NCI-H748 treated with DMSO at 0.1 percent for 48 hours (cell line): ENCODE results near the gene RALGDS.
"Not testable (repeated sequence)": the region's sequence is repeated elsewhere in the genome, so short reads cannot be mapped to it uniquely, and the experiment has no call there.

Experiments used
- DNase-seq: peaks from one replicate; lab custom pipeline; 2025; lab: John Stamatoyannopoulos, UW

Gene RALGDS

DNA sequence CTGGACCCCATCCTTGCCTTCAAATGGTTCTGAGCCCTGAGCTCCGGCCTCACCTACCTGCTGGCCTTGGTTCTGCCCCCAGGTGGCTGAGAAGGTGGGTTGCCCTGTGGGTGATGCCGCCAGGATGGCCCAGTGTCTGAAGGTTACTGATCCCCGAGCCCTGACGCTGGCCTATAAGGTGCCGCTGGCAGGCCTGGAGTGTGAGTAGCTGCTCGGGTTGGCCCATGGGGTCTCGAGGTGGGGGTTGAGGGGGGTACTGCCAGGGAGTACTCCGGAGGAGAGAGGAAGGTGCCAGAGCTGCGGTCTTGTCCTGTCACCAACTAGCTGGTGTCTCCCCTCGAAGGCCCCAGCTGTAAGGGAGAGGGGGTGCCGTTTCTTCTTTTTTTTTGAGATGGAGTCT lies 54.0 kb downstream of the RALGDS start:
- no peak for DNase-seq

GRCh38 chr9:133066181-133066983 lies 54.7 kb downstream of the RALGDS start:
- no peak for DNase-seq

DNA sequence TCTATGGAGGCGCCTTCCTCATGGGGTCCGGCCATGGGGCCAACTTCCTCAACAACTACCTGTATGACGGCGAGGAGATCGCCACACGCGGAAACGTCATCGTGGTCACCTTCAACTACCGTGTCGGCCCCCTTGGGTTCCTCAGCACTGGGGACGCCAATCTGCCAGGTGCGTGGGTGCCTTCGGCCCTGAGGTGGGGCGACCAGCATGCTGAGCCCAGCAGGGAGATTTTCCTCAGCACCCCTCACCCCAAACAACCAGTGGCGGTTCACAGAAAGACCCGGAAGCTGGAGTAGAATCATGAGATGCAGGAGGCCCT lies 56.0 kb downstream of the RALGDS start:
- DNase-seq = no peak

GRCh38 chr9:133064241-133065069 lies 56.6 kb downstream of the RALGDS start:
- no peak for DNase-seq

DNA sequence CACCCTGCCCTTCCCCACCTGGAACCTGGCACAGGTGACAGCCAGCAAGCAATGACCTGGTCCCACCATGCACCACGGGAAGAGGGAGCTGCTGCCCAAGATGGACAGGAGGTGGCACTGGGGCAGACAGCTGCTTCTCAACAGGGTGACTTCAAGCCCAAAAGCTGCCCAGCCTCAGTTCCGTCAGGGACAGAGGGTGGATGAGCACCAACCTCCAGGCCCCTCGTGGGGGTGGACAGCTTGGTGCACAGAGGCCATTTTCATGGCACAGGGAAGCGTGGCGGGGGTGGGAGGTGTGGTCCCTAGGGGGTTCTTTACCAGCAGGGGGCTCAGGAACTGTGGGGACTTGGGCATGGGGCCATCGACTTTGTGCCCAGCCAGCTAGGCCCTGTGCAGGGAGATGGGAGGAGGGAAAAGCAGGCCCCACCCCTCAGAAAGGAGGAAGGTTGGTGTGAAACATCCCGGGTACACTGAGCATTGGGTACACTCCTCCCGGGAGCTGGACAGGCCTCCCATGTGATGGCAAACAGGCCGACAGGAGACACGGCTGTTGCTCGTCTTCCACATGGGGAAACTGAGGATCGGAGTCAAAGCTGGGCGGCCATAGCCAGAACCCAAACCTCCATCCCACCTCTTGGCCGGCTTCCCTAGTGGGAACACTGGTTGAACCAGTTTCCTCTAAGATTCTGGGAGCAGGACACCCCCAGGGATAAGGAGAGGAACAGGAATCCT lies 57.4 kb downstream of the RALGDS start:
- DNase-seq = no peak

- DNase-seq = no peak
Observed at GRCh38 chr9:133063159-133063499, 57.9 kb downstream of the RALGDS start.

GRCh38 chr9:133062569-133062968 lies 58.5 kb downstream of the RALGDS start:
- DNase-seq = not testable (repeated sequence)

DNA sequence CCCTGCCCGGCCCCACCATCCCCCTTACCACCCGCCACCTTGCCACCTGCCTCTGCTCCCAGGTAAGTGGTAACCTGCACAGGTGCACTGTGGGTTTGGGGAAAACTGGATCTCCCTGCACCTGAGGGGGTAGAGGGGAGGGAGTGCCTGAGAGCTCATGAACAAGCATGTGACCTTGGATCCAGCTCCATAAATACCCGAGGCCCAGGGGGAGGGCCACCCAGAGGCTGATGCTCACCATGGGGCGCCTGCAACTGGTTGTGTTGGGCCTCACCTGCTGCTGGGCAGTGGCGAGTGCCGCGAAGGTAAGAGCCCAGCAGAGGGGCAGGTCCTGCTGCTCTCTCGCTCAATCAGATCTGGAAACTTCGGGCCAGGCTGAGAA lies 59.3 kb downstream of the RALGDS start, which contains the start of gene CEL:
CEL (plus strand) TSS at position 218 of the 382 bp plus-strand sequence; CDS start at position 240, 22 bp downstream.
- DNase-seq = not testable (repeated sequence)

DNA sequence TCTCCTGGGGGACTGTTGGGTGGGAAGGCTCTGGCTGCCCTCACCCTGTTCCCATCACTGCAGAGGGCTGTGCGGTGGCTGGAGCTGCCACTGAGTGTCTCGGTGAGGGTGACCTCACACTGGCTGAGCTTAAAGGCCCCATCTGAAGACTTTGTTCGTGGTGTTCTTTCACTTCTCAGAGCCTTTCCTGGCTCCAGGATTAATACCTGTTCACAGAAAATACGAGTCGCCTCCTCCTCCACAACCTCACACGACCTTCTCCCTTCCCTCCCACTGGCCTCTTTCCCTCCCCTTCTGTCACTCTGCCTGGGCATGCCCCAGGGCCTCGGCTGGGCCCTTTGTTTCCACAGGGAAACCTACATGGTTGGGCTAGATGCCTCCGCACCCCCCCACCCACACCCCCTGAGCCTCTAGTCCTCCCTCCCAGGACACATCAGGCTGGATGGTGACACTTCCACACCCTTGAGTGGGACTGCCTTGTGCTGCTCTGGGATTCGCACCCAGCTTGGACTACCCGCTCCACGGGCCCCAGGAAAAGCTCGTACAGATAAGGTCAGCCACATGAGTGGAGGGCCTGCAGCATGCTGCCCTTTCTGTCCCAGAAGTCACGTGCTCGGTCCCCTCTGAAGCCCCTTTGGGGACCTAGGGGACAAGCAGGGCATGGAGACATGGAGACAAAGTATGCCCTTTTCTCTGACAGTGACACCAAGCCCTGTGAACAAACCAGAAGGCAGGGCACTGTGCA lies 59.8 kb downstream of the RALGDS start:
- not testable (repeated sequence) for DNase-seq

GRCh38 chr9:133060417-133060841 lies 60.6 kb downstream of the RALGDS start:
- DNase-seq = no peak

DNA sequence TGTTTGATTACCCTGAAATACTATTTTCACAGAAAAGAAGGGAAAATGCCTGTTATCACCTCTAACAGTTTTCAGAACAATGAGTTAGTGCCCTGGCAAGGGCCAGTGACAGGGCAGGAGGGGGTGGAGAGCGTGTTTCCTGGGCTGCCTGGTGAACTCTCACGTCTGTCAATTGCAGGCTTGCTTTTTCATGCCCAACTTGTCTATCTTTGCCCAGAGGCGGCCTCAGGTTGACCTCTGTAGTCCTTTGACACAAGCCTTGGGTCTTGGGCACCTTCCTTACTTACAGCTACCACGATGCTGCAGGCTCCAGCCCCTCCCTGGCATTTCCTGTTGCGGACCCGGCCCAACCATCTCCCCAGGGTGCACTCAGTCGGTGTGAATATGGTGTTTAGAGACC lies 61.4 kb downstream of the RALGDS start:
- DNase-seq = no peak

DNA sequence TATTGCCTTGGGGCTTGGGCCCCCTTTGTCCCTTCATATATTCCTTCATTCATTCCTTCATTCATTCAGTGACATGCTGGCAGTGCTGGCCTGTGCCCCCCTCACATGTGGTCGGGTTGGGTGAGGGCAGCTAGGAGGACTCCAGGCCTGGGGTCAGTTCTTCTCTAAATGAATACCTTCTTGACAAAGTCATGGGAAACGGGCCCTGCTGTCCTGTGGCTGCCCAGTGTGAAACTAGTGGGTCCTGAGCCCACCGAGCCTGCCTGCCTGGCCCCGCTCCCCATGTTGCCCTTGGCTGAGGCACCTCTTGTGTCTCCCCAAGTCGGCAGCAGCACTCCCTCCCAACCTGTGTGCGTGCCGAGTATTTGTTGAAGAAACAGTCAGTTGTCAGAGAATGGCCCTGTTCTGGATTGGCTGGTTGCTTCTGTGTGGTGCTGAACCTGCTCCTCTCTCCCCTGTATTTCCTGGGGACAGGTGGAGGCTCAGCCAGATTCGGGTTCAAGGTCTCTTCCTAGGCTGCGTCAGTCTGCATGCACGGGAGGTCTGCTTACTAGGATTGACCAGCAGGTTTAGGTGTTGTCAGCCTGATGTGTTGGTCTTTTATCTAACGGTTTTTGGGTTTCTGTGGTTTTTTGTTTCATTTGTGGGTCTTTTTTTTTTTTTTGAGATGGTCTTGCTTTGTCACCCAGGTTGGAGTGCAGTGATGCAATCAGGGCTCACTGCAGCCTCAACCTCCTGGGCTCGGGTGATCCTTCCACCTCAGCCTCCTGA lies 62.3 kb downstream of the RALGDS start:
- no peak for DNase-seq

- DNase-seq = no peak
Observed at GRCh38 chr9:133058071-133058470, 63.0 kb downstream of the RALGDS start.

DNA sequence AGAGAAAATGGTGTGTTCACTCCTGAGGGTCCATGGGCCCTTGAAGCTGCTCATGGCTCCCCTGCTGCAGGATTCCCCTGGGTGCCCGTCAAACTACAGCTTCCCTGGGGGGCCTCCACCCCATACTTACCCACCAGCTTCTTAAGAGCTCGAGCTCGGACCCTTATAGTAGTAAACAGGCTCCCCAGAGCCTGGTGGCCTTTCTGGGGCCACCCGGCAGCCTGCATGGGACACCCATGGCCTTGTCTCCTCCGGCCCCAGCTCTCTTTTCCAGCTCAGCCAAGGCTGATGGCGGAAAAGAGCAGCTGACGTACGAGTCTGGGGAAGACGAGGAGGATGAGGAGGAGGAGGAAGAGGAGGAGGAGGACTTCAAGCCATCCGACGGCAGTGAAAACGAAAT lies 63.5 kb downstream of the RALGDS start:
- DNase-seq = no peak

DNA sequence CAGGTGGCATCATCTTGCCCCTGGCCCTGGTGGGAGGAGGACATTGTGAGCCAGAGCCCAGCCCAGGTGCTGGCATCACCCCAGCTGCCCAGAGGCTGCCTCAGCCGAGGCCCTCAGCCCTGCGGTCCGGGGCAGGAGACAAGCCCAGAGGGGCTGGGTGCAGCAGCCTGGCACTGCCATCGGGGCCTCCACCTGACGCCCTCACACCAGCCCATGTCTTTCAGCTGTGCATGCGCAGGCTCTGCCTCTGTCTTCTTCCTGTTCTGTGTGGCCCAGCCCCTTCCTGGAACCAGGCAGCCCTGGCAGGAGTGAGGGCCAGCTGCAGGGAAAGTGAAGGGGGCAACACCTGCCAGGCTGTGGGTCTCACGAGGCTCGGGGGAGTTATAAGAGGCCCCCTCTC lies 64.0 kb downstream of the RALGDS start:
- no peak for DNase-seq

DNA sequence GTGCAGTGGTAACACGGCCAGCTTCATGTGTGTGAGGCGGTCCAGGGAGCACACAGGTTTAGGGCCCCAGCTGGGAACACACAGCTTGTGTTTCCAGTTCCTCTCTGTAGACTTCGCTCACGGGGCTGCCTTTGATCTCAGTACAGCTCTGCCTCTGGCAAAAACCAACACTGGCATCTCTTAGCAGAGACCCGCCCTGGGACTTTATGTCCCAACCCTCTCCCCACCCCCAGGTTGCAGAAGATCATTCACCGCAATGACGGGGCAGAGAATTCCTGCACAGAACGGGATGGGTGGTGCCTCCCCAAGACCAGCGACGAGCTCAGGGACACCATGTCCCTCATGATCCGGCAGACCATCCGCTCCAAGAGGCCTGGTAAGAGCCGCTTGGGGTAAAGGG lies 64.5 kb downstream of the RALGDS start:
- DNase-seq = no peak

DNA sequence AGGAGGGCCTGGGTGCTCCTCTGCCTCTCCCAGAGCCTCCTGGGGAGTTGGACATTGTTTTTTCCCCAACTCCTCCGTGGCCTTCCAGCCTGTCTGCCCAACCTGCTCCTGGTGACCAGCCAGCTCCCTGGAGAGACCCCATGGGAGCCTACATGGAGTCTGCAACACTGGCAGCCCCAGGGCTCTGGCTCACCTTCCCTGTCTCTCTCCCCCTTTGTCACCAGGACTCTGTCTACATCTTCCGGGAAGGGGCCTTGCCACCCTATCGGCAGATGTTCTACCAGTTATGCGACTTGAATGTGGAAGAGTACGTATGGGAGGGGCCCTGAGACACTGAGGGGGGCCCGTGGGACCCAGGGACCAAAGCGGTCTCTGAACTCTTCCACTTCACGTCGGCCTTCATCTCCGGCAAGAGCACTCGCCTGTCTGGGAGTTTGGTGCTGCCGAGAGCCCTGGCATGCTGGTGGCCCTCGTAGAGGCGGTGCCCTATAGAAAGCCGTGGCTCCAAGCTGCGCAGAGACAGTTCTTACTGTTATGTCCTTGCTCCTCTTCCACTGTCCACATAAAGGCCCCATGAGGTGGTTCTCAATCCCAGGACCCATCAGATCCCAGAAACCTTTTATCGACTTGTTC lies 65.1 kb downstream of the RALGDS start:
- DNase-seq = no peak

DNA sequence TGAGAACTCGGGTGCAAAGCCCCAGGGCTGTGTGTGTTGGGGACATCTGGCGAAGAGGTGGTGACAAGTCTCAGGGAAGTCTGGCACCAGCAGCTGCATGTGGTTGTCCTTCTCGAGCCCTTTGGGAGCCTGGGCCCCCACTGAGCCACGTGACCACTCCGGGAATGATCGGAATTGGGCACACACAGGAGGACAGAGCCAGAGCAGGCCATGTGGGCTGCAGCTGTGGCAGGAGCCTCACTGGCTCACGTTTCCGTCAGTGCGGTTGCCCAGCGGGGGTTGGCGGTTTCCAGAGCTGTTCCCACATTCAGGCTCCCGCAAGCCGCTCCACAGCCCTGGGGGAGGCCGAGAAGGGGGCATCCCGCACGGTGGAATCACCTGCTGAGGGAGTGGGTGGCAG lies 66.1 kb downstream of the RALGDS start:
- no peak for DNase-seq

GRCh38 chr9:133054194-133054890 lies 66.7 kb downstream of the RALGDS start:
- DNase-seq = no peak

- no peak for DNase-seq
Observed at GRCh38 chr9:133051966-133052539, 69.0 kb downstream of the RALGDS start.
